ENCODE data around the gene TTC7B.

Gene TTC7B

GRCh38 chr14:90569606-90570387, 246.4 kb downstream of the TTC7B start:
- no peak for DNase-seq

GRCh38 chr14:90569201-90569600, 247.0 kb downstream of the TTC7B start:
- no peak for DNase-seq

DNA sequence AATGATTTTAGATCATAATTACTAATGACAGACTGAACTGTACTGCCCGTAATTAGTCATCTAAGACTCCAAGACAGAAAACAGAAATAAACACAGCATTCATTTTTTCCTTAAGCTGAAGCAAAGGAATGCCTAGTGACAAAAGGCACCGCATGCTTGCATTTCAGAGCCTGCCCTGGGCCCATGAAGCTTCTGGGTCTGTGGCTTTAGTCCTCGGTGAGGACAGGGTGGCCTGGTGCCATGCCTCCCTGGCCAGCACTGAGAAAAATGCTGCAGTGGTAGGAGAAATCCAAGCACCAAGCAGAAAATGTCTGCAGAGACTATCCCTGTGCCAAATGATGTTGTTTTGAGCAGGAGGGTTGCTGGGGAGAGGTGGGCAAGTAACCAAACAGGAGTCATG, 247.8 kb downstream of the TTC7B start:
- DNase-seq: no peak

DNA sequence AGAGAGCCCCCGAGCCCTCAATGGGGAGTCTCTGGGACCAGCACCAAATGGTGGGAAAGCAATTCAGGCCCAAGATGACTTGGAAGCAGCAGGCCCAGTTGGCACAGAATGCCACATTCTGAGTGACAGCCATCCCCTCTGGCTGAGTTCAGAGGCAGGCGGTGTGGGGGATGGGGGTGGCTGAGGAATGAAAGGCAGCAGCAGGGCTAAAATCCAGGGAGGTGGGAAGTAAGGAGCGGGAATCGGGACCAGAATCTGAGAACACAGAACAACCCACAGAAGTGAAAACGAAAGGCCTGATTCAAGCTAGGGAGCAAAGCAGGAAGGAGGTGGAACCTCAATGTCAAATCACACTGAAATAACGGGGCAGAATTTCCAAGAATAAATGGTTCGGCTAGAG, 248.2 kb downstream of the TTC7B start:
- DNase-seq: no peak

DNA sequence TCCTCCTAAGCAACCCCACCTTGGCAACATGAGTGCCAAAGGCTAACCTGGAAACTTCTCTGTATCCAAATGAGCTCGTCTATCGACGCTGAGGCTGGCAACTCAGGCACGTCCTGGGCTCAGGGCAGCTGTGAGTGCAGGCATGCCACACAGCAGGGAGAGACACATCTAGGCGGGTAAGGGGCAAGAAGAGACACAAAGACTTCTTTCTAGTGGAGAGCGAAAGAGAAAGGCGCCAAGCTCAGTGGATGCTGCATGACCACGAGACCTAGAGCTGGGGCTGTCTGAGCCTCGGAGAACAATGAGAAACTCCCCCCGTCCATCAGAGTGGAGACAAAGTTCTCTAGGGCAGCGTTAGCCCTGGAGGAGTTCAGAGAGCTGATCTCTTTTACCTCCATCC, 249.0 kb downstream of the TTC7B start:
- DNase-seq: no peak

DNA sequence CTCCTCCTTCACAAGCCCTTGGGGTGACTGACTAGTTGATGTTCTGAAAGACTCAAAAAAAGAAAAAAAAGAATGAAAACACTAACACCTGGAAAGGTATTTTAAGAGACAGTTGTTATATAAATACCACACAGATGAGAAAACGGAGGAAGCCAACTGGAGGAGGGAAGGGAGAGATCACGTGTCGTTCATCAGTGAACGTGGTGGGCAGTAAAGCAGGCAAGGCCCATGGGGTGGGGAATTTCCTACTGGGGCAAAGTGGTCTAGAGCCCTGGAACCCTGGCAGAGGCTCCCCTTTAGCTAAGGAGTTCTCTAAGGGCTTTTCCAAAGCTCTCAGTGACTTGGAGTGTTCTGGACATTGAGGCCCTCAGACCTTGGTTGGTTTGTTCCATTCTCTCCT, 249.7 kb downstream of the TTC7B start:
- DNase-seq: no peak

- no peak for DNase-seq
Observed at GRCh38 chr14:90564496-90564895, 251.7 kb downstream of the TTC7B start.

DNA sequence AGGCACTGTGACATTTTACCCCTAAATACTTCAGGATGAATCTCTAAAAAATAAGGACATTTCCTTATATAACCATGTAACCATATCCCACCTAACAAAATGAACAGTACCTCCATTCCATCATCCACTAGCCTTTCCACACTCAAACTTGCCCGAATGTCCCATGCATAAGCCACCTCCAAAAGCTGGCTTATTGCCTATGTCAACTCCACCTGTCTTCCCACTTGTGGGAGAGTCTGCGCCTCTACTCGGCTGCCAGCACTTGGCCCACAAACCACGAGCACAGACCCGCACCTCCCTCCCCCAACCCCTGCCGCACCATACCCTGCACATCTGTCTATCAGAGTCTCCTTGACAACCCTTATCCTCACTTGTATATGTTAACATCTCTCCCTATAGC, 253.6 kb downstream of the TTC7B start:
- DNase-seq: no peak

DNA sequence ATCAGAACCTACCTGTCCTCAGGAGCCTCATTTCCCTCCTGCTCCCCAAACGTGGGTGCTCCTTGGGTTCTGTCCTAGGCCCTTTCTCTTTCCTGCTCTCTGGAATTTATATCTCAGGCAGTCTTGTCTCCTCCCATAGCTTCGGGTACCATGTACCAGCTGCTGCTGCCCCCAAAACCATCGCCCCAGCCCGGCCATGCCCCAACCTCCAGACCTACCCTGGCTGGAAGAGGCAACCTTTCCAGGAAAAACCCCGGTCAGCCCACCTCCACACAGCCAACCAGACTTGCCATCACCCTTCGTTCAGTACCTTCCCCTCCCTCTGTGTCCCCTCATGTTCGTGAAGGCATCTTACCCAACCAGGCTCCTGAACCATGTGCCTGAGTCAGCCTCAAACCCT, 254.3 kb downstream of the TTC7B start:
- no peak for DNase-seq

GRCh38 chr14:90560991-90561390, 255.2 kb downstream of the TTC7B start:
- no peak for DNase-seq

DNA sequence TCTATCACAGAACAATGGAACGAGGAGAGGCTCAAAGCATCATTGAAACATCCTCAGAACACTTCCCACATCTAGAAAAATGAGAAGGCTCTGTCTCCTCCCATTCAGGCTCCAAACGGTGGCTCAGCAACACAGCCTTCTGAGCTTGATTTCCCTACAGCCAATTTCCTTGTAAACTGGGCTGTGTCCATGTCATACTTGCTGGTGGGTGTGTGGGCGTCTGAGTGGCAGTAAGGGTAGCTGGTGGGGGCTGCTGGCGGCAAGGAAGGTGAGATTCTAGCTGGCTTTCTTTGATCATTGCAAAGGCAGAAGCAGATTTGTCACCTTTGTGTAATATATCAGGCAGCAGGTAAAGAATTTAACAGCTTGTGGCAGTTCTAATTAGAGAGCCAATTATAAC, 255.7 kb downstream of the TTC7B start:
- DNase-seq: no peak

DNA sequence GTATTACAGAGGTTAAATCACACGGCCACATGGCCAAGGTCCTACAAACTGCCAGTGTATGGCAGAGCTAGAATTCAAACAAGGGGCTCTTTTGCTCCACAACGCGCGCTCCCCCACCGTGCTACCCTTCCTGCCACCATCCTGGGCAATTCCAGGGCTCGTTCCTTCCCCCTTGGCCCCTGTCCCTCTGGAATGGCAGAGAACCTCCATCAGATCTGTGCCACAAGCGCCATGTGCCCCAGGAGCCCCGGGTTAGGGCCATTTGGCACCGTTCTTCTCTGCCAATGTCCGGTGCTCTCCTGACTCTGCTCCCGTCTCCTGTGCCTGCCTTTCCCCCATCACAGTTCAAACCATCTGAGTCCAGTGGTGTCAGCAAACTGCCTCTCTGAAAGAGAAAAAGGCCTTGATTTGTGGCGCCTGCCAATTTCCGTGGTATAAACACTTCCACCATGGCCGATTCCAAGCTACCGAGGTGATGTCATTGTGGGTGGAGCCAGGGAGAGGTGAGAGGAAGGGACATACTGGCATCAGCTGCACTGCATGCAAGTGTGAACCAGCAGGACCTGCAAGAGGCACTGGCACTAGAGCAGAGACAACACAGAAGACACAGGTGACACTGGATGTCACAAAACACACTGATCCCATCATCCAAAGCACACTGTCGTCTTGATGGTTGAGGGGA, 256.3 kb downstream of the TTC7B start:
- no peak for DNase-seq

- no peak for DNase-seq
Observed at GRCh38 chr14:90558983-90559590, 257.1 kb downstream of the TTC7B start.

GRCh38 chr14:90558041-90558982, 257.9 kb downstream of the TTC7B start:
- DNase-seq: no peak

GRCh38 chr14:90557516-90557915, 258.7 kb downstream of the TTC7B start:
- no peak for DNase-seq

DNA sequence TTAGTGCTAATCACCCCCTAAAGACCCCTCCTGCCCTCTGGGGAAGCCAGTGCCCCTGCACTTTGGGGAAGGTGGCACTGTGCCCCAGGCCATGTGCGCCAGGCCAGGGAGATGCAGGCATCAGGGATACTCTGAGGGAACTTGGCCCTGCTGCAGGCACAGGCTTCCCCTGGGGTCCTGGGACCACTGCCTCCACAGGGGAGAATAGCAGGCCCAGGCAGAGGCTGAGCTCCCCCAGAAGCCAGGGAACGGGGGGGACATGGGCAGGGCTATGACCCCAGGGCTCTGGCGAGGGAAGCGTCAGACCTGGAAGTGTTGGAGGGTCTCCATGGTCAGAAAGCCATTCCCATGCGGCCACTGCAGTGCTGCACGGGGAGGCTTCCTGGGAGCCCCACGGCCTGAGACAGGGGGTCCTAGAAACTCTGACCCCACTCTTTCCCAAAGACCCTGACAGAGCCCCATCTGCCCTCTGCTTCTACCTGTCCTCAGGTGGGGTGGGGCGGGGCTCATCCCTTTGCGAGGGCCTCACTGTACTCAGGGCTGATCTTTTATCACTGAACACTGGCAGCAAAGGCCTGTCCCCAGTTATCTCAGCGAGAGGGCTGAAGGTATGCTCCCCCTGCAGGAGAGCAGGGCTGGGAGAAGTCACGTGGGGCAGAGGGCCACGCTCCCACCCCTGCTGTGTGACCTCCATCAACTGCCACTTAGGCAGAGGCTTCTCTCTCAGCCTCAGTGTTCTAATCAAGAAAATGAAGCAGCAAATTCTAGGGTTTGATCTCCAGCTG, 259.4 kb downstream of the TTC7B start:
- no peak for DNase-seq

DNA sequence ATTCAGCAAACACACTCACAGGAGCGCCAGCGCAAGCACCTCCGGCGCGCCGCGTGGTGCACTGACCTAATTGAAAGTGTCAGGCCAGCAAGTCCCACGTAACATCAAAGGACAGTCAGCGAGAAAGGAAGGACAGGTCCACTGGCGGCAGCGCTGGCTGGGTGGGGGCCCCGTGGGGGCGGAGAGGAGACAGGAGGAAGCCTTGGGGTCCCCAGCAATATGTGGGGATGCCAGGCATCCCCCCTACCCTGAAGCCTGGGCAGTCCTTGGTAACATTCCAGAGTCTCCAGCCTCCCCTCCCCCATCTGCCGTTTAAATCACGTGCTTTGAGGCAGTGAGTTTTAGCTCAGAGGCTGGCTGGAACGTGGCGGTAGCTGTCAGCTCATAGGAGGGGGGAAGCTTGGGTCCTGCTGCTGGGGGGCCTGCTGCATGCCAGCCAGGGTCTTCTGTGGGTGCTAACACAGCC, 260.2 kb downstream of the TTC7B start:
- no peak for DNase-seq

DNA sequence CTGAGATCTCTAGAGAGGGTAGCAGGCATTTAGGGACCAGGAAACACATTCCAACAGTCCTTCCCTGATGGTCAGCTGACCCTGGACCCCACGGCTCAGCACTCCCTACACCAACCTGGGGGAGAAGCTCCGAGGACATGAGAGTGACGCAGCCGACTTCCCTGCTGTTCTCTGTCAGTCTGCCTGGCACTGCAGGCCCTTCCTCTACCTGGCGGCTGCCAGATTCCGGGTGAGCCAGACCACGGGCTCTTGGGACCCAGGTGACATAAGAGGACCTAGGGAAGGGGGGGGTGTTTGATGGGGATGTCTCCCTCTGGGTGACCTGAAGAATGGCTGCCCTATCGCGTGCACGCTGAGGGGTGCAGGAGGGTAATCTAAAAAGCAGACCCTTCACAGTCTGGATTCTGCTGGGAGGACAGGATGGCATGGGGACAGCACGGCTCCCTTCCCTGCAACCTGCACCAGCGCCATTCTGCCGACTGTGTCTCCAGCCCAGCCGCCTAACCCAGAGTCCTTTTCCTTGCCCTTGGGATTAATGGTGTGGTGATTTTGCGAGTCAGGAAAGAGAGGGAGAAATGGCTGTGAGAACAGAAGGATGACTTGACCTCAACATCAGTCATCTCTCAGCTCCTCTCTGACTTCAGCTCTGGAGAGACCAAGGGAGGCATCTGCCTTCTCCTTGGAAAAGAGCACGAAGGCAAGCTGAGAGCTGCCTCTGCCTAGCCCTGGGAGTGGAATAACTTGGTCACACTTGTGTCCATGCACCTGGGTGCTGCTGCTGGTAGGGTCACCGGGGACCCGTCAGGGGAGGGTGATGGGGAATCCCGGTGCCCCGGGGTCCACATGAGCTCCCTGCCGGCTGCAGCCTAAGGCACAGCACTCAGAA, 260.9 kb downstream of the TTC7B start:
- no peak for DNase-seq

- DNase-seq: no peak
Observed at GRCh38 chr14:90554341-90554740, 261.9 kb downstream of the TTC7B start.

DNA sequence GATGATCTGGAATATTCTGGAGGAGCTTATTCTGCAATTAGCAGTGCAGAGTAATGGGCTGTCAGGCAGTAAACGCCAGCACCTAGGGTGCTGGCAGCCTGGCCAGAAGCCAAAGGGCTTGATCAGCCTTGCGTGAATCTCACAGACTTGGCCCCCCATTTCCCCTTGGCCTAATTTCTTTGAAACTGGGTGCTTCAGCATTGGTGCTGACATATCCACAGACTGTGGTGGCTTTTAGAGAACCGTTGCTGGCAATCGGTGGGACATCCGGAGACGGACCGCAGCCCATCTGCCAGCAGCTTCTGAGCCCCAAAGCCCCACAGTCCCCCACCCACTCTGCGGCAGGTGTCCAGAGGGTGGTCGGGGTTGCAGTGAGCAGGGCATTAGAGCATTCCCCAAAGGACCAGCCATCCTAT, 262.3 kb downstream of the TTC7B start:
- no peak for DNase-seq

GRCh38 chr14:90553298-90553920, 262.8 kb downstream of the TTC7B start:
- DNase-seq: no peak

Data from activated CD4-positive, alpha-beta T cell treated with anti-CD3 and anti-CD28 coated beads for 1 hour (primary cell).